H1 (cell line): ENCODE data around the gene XIAP. TPM values are rescaled to one million over a fixed set of nuclear protein-coding genes. Genes with fewer than 3 reads are reported as not detected.

ENCODE experiments used
- CTCF ChIA-PET: fragments of 300-600 bp; sonication (Branson Sonifier 250); formaldehyde crosslinking; loops from one replicate; lab custom pipeline; 2021; ENCODE audit not compliant: partially characterized antibody; lab: Charles Lee
- POLR2A ChIA-PET: fragments of 300-600 bp; sonication (Branson Sonifier 250); formaldehyde crosslinking; loops from one replicate; lab custom pipeline; 2021; ENCODE audit warnings: inconsistent platforms; ENCODE audit not compliant: partially characterized antibody; lab: Charles Lee
- DNase-seq, 2 experiments: peaks; one replicate each; pipeline versions ENCODE4 v3.0.0 to v3.0.0-alpha.2; 2010 to 2022; ENCODE audit warnings: low spot score in 2 of 2, low read depth in 1 of 2, mixed read lengths in 1 of 2
- FAIRE-seq: peaks from 2 replicates; lab custom pipeline; 2011; peaks lifted over from hg19 to GRCh38; lab: Jason Lieb, UNC
- H2AFZ ChIP-seq: 2 replicates; pipeline ENCODE4 v1.8.1; 2012; ENCODE audit warnings: low read length, inconsistent platforms
- H2AK5ac ChIP-seq: 2 replicates; pipeline ENCODE4 v1.6.1; 2013; ENCODE audit warnings: low read depth, low read length
- H2BK120ac ChIP-seq: replicated peaks from 2 replicates; pipeline ENCODE3; 2013; ENCODE audit warnings: low read depth, low read length, inconsistent platforms
- H2BK12ac ChIP-seq: 2 replicates; pipeline ENCODE4 v1.6.1; 2013; ENCODE audit warnings: low read depth, low read length
- H2BK15ac ChIP-seq: 2 replicates; pipeline ENCODE4 v1.6.1; 2013; ENCODE audit warnings: low read length
- H2BK20ac ChIP-seq: 2 replicates; pipeline ENCODE4 v1.6.1; 2013; ENCODE audit warnings: low read length
- H2BK5ac ChIP-seq: 2 replicates; pipeline ENCODE4 v1.6.1; 2013; ENCODE audit warnings: low read depth, low read length
- H3K14ac ChIP-seq: 2 replicates; pipeline ENCODE4 v1.6.1; 2013; ENCODE audit warnings: inconsistent platforms; ENCODE audit not compliant: insufficient read length
- H3K18ac ChIP-seq: 2 replicates; pipeline ENCODE4 v1.6.1; 2013; ENCODE audit warnings: low read length; ENCODE audit errors: extremely low read depth
- H3K23ac ChIP-seq: 2 replicates; pipeline ENCODE4 v1.6.1; 2013; ENCODE audit warnings: inconsistent platforms; ENCODE audit not compliant: insufficient read length
- H3K23me2 ChIP-seq: 2 replicates; pipeline ENCODE4 v1.6.1; 2013; ENCODE audit warnings: low read depth, low read length
- H3K27ac ChIP-seq: 2 replicates; pipeline ENCODE4 v1.6.1; 2011; ENCODE audit warnings: low read depth, low read length, inconsistent platforms
- H3K27me3 ChIP-seq, 4 experiments: replicated peaks in 1 of 4; 1 replicate in 1 of 4; 2 replicates in 3 of 4; pipeline versions ENCODE4 v1.6.1 to v1.8.1; 2011 to 2013; ENCODE audit warnings: low read length in 3 of 4, mild to moderate bottlenecking in 3 of 4, inconsistent platforms in 2 of 4, mixed read lengths in 2 of 4, moderate library complexity in 1 of 4; ENCODE audit not compliant: control insufficient read depth in 3 of 4, insufficient read depth in 3 of 4; ENCODE audit errors: extremely low read depth in 1 of 4
- H3K36me3 ChIP-seq, 4 experiments: 2 replicates each; pipeline versions ENCODE4 v1.6.1 to v1.8.1; 2011 to 2013; ENCODE audit warnings: mild to moderate bottlenecking in 4 of 4, low read length in 3 of 4, moderate library complexity in 2 of 4, control low read depth in 1 of 4, inconsistent platforms in 1 of 4; ENCODE audit not compliant: insufficient read depth in 4 of 4, control insufficient read depth in 2 of 4
- H3K4ac ChIP-seq: replicated peaks from 2 replicates; pipeline ENCODE3; 2013; ENCODE audit warnings: low read length, low read depth, mixed read lengths, inconsistent platforms; ENCODE audit not compliant: insufficient read length
- H3K4me1 ChIP-seq, 4 experiments: replicated peaks in 1 of 4; 1 replicate in 1 of 4; 2 replicates in 3 of 4; pipeline versions ENCODE4 v1.6.1 to v1.8.1; 2011 to 2013; ENCODE audit warnings: low read length in 3 of 4, inconsistent platforms in 2 of 4, mixed read lengths in 1 of 4; ENCODE audit not compliant: insufficient read depth in 4 of 4, control insufficient read depth in 3 of 4
- H3K4me2 ChIP-seq, 2 experiments: 2 replicates each; pipeline versions ENCODE4 v1.6.1 to v1.8.1; 2011 to 2013; ENCODE audit warnings: low read depth in 2 of 2, low read length in 2 of 2, control low read depth in 1 of 2, inconsistent platforms in 1 of 2, mild to moderate bottlenecking in 1 of 2; ENCODE audit not compliant: insufficient read depth in 1 of 2
- H3K4me3 ChIP-seq, 4 experiments: fragments of 200-600, 300-600 bp in 1 of 4; sonication (generic), shearing (Covaris generic), sonication (Bioruptor Twin) in 1 of 4; 2 replicates each; pipeline versions ENCODE4 v1.5.1 to v1.8.1; 2011 to 2016; ENCODE audit warnings: low read length in 4 of 4, low read depth in 3 of 4, control low read depth in 2 of 4, inconsistent platforms in 2 of 4, mild to moderate bottlenecking in 2 of 4, mixed read lengths in 1 of 4, moderate library complexity in 1 of 4; ENCODE audit not compliant: insufficient read depth in 2 of 4; ENCODE audit errors: extremely low read depth in 1 of 4
- H3K56ac ChIP-seq: replicated peaks from 2 replicates; pipeline ENCODE3; 2013; ENCODE audit warnings: low read depth, mild to moderate bottlenecking, mixed read lengths, low read length, inconsistent platforms; ENCODE audit not compliant: insufficient read length
- H3K79me1 ChIP-seq: 2 replicates; pipeline ENCODE4 v1.6.1; 2013; ENCODE audit warnings: low read depth, low read length, control low read depth
- H3K79me2 ChIP-seq, 2 experiments: 2 replicates each; pipeline versions ENCODE4 v1.6.1 to v1.8.1; 2012 to 2013; ENCODE audit warnings: low read length in 2 of 2, mild to moderate bottlenecking in 2 of 2, inconsistent platforms in 1 of 2; ENCODE audit not compliant: insufficient read depth in 2 of 2, control insufficient read depth in 1 of 2
- H3K9ac ChIP-seq, 4 experiments: replicated peaks in 1 of 4; 1 replicate in 1 of 4; 2 replicates in 3 of 4; pipeline versions ENCODE4 v1.6.1 to v1.8.1; 2011 to 2013; ENCODE audit warnings: low read depth in 3 of 4, low read length in 3 of 4, control low read depth in 2 of 4, mild to moderate bottlenecking in 2 of 4, moderate library complexity in 2 of 4, inconsistent platforms in 1 of 4; ENCODE audit errors: extremely low read depth in 1 of 4
- H3K9me3 ChIP-seq, 2 experiments: 2 replicates each; pipeline versions ENCODE4 v1.6.1 to v1.8.1; 2012 to 2013; ENCODE audit warnings: mild to moderate bottlenecking in 2 of 2, moderate library complexity in 2 of 2, control low read depth in 1 of 2, inconsistent platforms in 1 of 2, low read depth in 1 of 2, low read length in 1 of 2, mixed read lengths in 1 of 2; ENCODE audit not compliant: insufficient read depth in 2 of 2
- H4K20me1 ChIP-seq, 2 experiments: replicated peaks in 1 of 2; 2 replicates each; pipeline versions ENCODE3 to v1.8.1; 2011 to 2013; ENCODE audit warnings: inconsistent platforms in 2 of 2, low read length in 2 of 2, mild to moderate bottlenecking in 1 of 2; ENCODE audit not compliant: insufficient read depth in 2 of 2, control insufficient read depth in 1 of 2
- H4K5ac ChIP-seq: 2 replicates; pipeline ENCODE4 v1.6.1; 2013; ENCODE audit warnings: low read length, low read depth, mixed read lengths, inconsistent platforms; ENCODE audit not compliant: insufficient read length
- H4K8ac ChIP-seq: 2 replicates; pipeline ENCODE4 v1.8.0; 2013; ENCODE audit warnings: mild to moderate bottlenecking, moderate library complexity, low read length, inconsistent platforms; ENCODE audit not compliant: insufficient read depth; ENCODE audit errors: extremely low read depth
- H4K91ac ChIP-seq: replicated peaks from 2 replicates; pipeline ENCODE3; 2013; ENCODE audit warnings: low read length, mixed read lengths, inconsistent platforms; ENCODE audit not compliant: insufficient read length
- EP300 ChIP-seq, 2 experiments: IDR thresholded peaks; 1 replicate in 1 of 2; 2 replicates in 1 of 2; pipeline ENCODE4 v1.6.1; 2011 to 2012; ENCODE audit warnings: low read depth in 2 of 2, low read length in 2 of 2, mild to moderate bottlenecking in 2 of 2, borderline replicate concordance in 1 of 2, inconsistent platforms in 1 of 2, moderate library complexity in 1 of 2
- HDAC6 ChIP-seq: IDR thresholded peaks from one replicate; pipeline ENCODE4 v1.7.1; 2012; ENCODE audit warnings: low read depth, mild to moderate bottlenecking, inconsistent platforms, low read length, moderate library complexity
- JUND ChIP-seq: IDR thresholded peaks from 2 replicates; pipeline ENCODE4 v1.6.1; 2011; ENCODE audit warnings: mild to moderate bottlenecking, improper control_type of control experiment, low read length
- MAFK ChIP-seq: IDR thresholded peaks from 2 replicates; pipeline ENCODE4 v1.6.1; 2012; ENCODE audit warnings: low read depth, mild to moderate bottlenecking, improper control_type of control experiment, low read length
- RAD21 ChIP-seq, 2 experiments: IDR thresholded peaks in 1 of 2; conservative IDR thresholded peaks in 1 of 2; 2 replicates each; pipeline ENCODE4 v1.6.1; 2011; ENCODE audit warnings: low read depth in 2 of 2, low read length in 2 of 2, improper control_type of control experiment in 1 of 2, inconsistent platforms in 1 of 2, mild to moderate bottlenecking in 1 of 2, moderate library complexity in 1 of 2
- RNF2 ChIP-seq: fragments of 200-900, 300-1000 bp; sonication (generic); IDR thresholded peaks from 2 replicates; pipeline ENCODE4 v1.7.1; 2016; ENCODE audit warnings: borderline replicate concordance, low read depth, mild to moderate bottlenecking, antibody characterized with exemption, low read length; ENCODE audit not compliant: poor library complexity, severe bottlenecking; ENCODE audit errors: missing control alignments
- SIRT6 ChIP-seq: IDR thresholded peaks from one replicate; pipeline ENCODE4 v1.7.1; 2012; ENCODE audit warnings: low read length, inconsistent platforms
- SP2 ChIP-seq: IDR thresholded peaks from 2 replicates; pipeline ENCODE4 v1.6.1; 2012; ENCODE audit warnings: mild to moderate bottlenecking, low read length, inconsistent platforms
- TEAD4 ChIP-seq: IDR thresholded peaks from 2 replicates; pipeline ENCODE4 v1.6.1; 2012; ENCODE audit warnings: low read depth, low read length, inconsistent platforms, mixed read lengths
- ZNF274 ChIP-seq: IDR thresholded peaks from 2 replicates; pipeline ENCODE4 v1.7.0; 2012; ENCODE audit warnings: low read length, borderline replicate concordance; ENCODE audit errors: extremely low read depth
- WGBS, 2 experiments: shearing (Covaris generic) in 1 of 2; methylation state at CpG; one replicate each; pipeline versions ENCODE4 v1.1.6 to v1.1.7; 2013 to 2015; ENCODE audit warnings: low lambda C conversion rate in 2 of 2, mixed read lengths in 2 of 2, inconsistent platforms in 1 of 2, low coverage in 1 of 2, missing lambda C conversion rate in 1 of 2; ENCODE audit not compliant: insufficient replicate concordance in 2 of 2, insufficient coverage in 1 of 2, insufficient read length in 1 of 2; ENCODE audit errors: extremely low coverage in 1 of 2, missing lambda C conversion rate in 1 of 2; 5-methylcytosine and 5-hydroxymethylcytosine counted together
- polyA plus RNA-seq, 7 experiments: library from polyadenylated mRNA; depleted of rRNA in 3 of 7; stranded (reverse) in 5 of 7; unstranded in 2 of 7; fragments of >200 nt in 5 of 7; fragments of 200-250 nt in 2 of 7; gene quantifications; 1 replicate in 5 of 7; 2 replicates in 1 of 7; 4 replicates in 1 of 7; pipeline versions ENCODE4 v1.2.1 to v1.2.3, GENCODE V29; 2011 to 2013; ENCODE audit warnings: missing spikeins in 2 of 7, mixed read lengths in 2 of 7
- total RNA-seq: library from RNA; stranded (reverse); fragmentation: NEBNext Ultra II Directional; extraction: Animal tissue kit (Norgen Biotek cat#: 25700); gene quantifications from 2 replicates; pipeline ENCODE4 v1.2.1, GENCODE V29; 2021
- TF ChIP-seq, protein P1 (sequence below), 3 experiments: IDR thresholded peaks; 1 replicate in 2 of 3; 2 replicates in 1 of 3; pipeline versions ENCODE4 v1.5.1 to v1.6.1; 2011; ENCODE audit warnings: low read length in 3 of 3, mild to moderate bottlenecking in 3 of 3, inconsistent platforms in 2 of 3, low read depth in 1 of 3, moderate library complexity in 1 of 3; ENCODE audit not compliant: insufficient read depth in 1 of 3; ENCODE audit errors: control extremely low read depth in 1 of 3

The XIAP gene
- total and polyA plus RNA-seq, 2 of the 8 experiments (the other 6 are each of a cell fraction or from before 2014, with no cell fraction given) = 5.9 to 44.7 TPM

GRCh38 chrX:123905332-123905731 is 45.5 kb downstream of the XIAP start:
- no peak overlapping the region for H3K56ac ChIP-seq
- DNase-seq = no peak
- H3K4ac ChIP-seq = no peak overlapping the region
- CTCF ChIA-PET = interaction anchor here (1.4 to 2.1 kb wide), 2 partner anchors 21 to 72 kb away, joined by 6 to 8 read pairs; no protein-coding TSS in a partner anchor
- no peak overlapping the region for H3K14ac ChIP-seq
- no peak overlapping the region for H3K4me3 ChIP-seq
- H2AK5ac ChIP-seq = no peak overlapping the region
- H3K36me3 ChIP-seq = peaks cover 0 to 10% (median 4%) of the 10 kb centered on the region in 4 experiments; a peak in 3 of 8 replicates
- no peak overlapping the region for H4K5ac ChIP-seq
- no peak overlapping the region for H4K91ac ChIP-seq
- no peaks in the 10 kb centered on the region for H3K27me3 ChIP-seq
- H4K20me1 ChIP-seq = no peaks in the 10 kb centered on the region
- POLR2A ChIA-PET = no interaction called here
- no peak overlapping the region for H3K4me2 ChIP-seq
- no peak overlapping the region for H3K9ac ChIP-seq
- H3K23ac ChIP-seq = no peak overlapping the region
- no peak overlapping the region for H2BK120ac ChIP-seq
- H3K79me1 ChIP-seq = no peaks in the 10 kb centered on the region
- WGBS, 2 experiments = 95% methylated on average over 2 of the region's 2 CpGs; no CpG with 5 or more reads in 1 of the 2 experiments
- no peak for FAIRE-seq
- H2BK15ac ChIP-seq = no peak overlapping the region
- no peak overlapping the region for H2BK20ac ChIP-seq
- no peak overlapping the region for H4K8ac ChIP-seq
- no peaks in the 10 kb centered on the region for H3K79me2 ChIP-seq
- H3K18ac ChIP-seq = no peak overlapping the region
- no peaks in the 10 kb centered on the region for H3K23me2 ChIP-seq
- H2AFZ ChIP-seq = no peak overlapping the region
- H3K4me1 ChIP-seq = no peaks in the 10 kb centered on the region
- H2BK12ac ChIP-seq = no peak overlapping the region
- no peaks in the 10 kb centered on the region for H3K9me3 ChIP-seq
- H3K27ac ChIP-seq = no peak overlapping the region
- no peak overlapping the region for H2BK5ac ChIP-seq
- TF ChIP-seq, protein P1, sequence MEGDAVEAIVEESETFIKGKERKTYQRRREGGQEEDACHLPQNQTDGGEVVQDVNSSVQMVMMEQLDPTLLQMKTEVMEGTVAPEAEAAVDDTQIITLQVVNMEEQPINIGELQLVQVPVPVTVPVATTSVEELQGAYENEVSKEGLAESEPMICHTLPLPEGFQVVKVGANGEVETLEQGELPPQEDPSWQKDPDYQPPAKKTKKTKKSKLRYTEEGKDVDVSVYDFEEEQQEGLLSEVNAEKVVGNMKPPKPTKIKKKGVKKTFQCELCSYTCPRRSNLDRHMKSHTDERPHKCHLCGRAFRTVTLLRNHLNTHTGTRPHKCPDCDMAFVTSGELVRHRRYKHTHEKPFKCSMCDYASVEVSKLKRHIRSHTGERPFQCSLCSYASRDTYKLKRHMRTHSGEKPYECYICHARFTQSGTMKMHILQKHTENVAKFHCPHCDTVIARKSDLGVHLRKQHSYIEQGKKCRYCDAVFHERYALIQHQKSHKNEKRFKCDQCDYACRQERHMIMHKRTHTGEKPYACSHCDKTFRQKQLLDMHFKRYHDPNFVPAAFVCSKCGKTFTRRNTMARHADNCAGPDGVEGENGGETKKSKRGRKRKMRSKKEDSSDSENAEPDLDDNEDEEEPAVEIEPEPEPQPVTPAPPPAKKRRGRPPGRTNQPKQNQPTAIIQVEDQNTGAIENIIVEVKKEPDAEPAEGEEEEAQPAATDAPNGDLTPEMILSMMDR (IDR thresholded peaks at IDR 0.05; ENCODE audit: control extremely low read depth in 1 of 3, insufficient read depth in 1 of 3, low read depth in 1 of 3, low read length in 3 of 3) = no peak
- no peak for TF ChIP-seq RNF2
- no peak for TF ChIP-seq RAD21 (IDR thresholded peaks at IDR 0.05 in 1 of 2, conservative IDR thresholded peaks at IDR 0.05 in 1 of 2; ENCODE audit: low read depth in 2 of 2, low read length in 2 of 2)
- no peak for TF ChIP-seq JUND
- no peak for TF ChIP-seq SIRT6
- TF ChIP-seq MAFK = no peak
- TF ChIP-seq EP300 (IDR thresholded peaks at IDR 0.05; ENCODE audit: borderline replicate concordance in 1 of 2, low read depth in 2 of 2, low read length in 2 of 2) = no peak
- no peak for TF ChIP-seq HDAC6
- no peak for TF ChIP-seq TEAD4
- no peak for TF ChIP-seq ZNF274
- TF ChIP-seq SP2 = no peak
